NCI-H510A (cell line): Measurements from ENCODE around the gene CLRN2.
"Not testable (repeated sequence)": the region's sequence is repeated elsewhere in the genome, so short reads cannot be mapped to it uniquely, and the experiment has no call there.

Experiments
- DNase-seq: peaks from one replicate; lab custom pipeline; 2025; lab: John Stamatoyannopoulos, UW

The CLRN2 gene

DNA sequence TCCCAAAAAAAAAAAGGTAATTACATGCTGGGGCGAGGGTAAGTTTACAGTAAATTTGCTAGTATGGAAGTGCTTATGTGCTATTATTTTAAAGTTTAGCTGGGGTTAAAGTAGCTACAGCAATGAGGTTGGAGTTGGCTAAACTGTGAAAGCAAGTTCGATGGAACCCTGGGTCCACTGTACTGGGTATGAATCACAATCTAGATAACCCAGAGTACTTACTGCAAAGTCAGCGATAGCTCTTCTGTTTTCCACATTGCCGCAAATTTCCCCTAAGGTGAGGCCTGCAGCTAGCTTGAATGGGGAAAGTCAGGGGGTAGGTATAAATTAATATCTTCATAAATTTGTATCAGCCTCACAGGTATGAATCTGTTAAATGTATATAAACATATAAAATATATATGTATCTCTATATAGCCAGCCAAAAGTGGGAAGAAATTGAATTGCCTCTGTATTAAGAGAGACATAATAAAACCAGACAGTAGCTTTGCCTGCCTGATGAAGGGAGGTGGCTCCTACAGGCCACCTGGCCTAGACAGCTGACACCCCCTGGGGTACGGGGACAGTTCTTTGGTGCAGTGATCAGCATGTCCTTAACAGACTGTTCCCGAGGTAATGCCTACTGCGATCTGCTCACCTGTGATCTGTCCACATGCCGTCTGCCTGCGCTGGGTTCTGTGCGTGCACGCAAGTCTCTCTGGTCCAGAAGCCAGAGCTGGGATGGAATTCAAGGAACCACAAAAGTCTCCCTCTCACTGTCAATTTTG is 30.6 kb downstream of the CLRN2 start:
- no peak for DNase-seq

DNA sequence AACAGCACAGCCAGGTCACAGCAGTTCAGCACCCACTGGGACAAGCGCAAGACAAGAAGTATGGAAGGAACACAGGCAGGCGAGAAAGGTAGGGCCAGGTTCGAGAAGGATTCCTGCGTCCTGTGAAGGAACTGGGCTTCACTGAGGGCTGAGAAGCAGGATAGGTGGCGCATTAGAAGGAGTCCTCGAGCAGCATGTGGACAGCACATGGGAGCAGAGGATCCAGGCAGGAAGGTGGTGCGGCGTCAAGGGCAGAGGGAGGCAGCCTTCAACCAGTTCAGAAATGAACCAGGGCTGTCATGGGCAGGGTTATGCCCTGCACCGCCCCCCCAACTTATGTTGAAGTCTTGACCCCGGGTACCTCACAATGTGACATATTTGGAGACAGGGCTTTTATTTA is 31.3 kb downstream of the CLRN2 start:
- no peak for DNase-seq

DNA sequence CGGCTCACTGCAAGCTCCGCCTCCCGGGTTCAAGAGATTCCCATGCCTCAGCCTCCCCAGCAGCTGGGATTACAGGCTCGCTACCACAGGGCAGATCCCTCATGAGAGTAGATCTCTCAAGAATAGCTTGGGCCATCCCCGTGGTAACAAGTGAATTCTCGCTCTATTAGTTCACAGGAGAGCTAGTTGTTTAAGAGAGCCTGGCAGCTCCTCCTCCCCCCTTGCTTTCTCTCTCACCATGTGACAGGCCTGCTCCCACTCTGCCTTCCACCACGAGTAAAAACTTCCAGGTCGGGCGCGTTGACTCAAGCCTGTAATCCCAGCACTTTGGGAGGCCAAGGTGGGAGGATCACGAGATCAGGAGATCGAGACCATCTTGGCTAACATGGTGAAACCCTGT is 31.7 kb downstream of the CLRN2 start:
- no peak for DNase-seq

DNA sequence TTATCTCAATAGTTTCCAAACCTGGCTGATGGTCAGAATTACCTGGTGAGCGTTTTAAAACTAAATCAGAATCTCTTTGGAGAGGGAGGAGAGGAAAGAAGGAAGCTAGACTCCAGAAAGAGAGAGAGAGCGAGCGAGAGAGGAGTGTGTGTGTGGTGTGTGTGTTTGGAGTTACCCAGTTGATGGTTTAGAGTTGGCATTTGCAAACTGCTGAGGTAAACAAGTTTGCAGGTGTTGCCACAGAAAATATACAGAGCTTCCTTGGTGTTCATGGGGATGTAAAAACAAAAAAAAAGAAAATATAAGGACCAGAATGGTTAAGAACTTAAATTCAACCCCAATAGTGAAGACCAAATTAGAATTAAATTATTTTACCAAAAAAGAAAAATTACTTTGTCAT is 35.6 kb downstream of the CLRN2 start:
- no peak for DNase-seq

DNA sequence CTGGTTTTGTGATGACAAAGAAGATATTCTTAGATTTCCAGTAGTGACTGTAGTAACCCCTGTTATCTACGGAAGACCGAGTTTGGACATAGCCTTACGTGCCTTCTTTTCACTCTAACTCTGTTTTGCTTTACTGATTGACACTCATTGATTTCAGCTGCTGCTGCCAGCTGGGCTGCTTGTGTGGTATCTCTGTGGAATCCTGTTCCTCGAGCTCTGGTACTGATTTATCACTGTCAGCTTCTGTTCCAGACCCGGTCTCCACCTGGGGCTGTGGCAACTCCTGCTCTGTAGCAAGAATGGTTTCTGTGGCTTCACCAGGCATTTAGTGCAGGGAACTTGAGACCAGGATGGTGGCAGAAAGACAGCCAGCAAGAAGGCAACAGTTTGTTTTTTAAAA is 37.5 kb downstream of the CLRN2 start:
- DNase-seq, result no peak

DNA sequence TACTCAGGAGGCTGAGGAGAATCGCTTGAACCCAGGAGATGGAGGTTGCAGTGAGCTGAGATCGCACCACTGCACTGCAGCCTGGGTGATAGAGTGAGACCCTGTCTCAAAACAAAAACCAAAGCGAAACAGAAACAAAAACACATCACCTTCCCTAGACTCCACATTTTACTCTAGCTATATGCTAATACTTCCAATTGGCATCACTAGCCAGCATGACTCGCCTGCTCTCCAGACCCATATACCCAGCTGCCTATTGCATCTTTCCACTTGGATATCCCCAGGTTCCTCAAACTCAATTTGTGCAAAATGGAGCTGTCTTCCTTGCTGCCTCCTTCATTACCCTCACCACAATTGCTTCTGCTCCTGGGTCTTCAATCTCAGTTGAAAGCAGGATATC is 39.6 kb downstream of the CLRN2 start:
- no peak for DNase-seq

DNA sequence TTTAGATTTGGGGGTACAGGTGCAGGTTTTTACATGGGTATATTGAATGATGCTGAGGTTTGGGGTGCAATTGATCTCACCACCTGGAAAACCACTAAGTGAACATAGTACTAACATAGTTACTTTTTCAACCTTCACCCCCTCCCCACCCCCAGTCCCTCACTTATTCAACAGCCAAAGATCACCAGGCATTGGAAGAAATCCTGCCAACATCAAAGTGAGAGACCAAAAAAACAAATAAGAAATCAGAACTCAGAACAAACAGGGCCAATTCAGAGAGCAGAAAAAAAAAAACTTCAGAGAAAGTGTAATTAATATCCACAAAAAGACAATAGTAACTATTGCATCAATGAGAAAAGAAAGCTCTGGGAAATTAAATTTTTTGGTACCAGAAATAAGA is 41.5 kb downstream of the CLRN2 start:
- DNase-seq, result no peak

DNA sequence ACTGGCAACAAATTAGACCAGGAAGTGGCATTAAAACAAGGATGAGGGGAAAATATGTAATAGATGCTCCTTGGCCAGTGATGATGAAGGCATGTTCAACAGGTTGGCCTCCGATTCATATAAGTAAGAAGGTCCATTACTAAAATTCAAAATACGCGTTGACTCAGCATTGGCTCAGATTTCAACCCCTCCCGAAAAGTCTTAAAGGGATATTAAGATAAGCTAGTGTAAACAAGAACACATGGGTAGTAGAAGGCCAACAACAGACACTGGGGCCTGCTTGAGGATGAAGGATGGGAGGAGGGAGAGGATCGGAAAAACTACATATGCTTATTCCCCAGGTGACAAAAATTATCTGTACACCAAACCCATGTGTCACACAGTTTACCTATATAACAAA is 42.9 kb downstream of the CLRN2 start:
- no peak for DNase-seq

DNA sequence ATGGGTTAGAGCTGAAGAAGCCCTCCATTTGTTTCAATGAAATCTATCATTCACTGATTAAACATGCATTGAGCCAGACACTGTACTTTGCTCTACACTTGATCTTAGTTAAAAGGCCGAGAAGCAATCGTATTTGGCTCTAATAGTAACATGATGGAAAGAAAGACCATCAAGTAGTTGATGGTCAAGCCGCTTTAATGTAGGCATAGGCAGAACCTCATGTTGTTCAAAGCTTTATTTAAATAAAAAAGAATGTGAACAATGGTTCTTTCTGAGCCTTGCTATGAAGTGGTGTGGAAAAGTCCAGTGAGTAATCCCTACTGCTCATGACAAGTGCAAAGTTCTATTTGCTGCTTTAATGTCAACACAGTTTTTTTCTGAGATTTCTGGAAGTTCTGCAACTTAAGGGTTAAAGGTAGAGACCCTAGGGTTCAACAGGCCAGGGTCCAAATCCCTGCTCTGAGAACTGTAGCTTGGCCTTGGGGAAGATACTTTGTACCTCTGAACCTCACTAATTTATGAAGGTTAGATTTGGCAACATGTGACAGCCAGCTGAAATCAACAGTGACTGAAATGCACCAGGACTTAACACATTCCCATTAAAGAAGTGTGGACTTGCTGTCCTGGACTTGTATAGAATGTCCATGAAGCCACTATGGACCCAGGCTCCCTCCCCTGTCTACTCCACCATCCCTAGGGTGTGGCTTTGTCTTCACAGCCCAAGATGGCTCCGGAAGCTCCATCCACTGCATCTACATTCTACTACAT is 44.2 kb downstream of the CLRN2 start:
- DNase-seq, result no peak

DNA sequence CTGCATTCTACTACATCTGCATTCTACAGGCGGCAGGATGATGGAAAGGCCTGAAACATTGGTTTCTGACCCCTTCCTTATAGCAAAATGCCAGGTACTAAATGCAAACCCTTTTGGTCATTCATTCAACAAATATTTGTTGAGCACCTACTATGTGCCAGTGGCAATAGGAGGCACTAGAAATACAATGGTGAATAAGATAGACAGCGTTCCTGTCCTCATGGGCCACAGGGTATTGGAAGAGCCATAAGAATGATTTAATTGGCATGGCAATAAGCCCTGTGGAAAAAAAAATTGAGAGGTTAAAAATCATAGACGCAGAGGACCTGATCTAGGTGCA is 44.7 kb downstream of the CLRN2 start:
- no peak for DNase-seq

DNA sequence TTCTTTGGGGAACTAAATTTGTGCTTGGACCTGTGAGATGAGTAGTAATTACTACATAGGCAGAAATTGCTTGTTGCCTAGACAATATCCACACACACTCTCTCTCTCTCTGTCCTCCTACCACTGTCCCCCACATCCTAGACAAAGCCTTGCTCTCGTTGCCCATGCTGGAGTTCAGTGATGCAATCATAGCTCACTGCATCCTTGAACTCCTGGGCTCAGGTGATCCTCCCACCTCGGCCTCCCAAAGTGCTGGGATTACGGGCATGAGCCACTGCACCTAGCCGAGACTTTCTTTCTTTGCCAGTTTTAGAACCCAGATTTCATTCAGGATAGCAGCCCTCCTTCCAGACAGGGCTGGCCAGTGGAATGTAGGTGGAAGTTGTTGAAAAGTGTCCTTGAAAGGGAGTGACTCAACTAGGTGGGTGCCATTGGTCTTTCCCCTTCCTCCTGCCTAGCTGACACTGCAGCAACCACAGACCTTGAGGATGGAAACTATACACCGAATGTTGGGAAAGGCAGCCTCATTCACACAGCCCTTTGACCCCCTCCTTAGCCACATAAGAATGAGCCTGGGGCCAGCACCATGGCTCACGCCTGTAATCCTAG is 45.2 kb downstream of the CLRN2 start:
- no peak for DNase-seq

DNA sequence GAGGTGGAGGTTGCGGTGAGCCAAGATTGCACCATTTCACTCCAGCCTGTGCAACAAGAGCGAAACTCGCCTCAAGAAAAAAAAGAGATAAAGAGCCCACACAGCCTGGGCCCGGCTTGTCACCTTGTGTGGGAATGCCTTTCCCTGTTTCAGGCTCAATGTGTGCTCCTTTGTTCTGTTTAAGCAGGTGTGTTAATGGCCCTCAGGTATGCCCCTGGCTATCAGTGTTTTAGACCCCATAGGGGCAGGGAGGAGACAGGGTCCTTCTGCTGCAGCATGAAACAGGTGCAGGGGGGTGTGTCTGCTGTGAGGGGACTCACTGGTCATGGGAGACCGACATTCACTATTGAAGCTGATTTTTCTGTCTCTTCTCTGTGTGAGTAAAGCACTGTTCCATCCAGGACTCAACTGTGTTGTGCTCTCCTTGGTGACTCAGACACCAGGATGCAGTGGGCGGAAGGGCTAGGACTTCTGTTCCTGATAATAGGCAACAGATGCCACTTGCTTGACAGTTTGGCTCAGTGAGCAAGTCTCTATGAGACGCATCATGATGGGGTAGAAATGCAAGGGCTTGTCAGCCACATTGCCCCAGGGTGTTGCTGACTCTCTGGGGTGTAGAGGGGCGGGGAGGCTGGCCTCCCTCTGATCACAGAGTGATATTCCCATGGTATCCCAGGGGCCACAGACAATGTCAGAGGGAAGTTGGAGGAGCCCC is 46.4 kb downstream of the CLRN2 start:
- no peak for DNase-seq

DNA sequence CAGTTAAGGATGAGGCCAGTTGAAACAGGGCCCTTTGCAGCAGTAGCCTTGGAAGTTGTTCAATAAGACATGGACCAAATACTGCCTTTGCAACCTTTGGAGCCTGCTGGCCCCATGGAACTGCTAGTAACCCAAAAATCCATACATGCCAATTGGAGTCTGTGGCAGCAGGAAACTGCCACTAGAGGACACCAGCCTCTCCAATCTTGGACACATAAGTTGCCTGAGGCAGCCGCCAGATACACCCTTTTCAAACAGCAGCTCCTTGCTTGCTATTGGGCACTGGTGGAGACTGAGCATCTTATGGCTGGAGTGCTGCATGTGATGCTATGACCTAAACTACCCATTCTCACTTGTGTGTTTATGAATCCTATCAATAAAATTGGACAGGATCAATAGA is 47.2 kb downstream of the CLRN2 start:
- DNase-seq, result no peak

DNA sequence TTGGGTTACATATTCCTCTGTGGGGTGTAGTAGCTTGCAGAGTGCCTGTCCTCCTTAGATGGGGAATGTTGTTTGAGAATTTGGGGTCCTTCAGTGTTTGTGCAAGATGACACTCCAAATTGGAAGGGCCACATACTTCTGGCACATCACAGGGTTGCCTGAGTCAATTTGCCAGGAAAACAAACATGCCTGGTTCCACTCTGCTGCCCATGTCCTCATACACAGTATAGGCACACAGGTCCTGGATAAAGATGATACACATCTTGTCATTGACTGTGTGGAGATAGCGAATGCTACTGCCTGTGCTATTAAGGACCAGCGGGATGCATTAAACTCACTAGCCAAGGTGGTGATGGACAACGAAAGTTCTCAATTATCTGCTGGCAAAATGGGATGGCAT is 50.9 kb downstream of the CLRN2 start:
- no peak for DNase-seq

DNA sequence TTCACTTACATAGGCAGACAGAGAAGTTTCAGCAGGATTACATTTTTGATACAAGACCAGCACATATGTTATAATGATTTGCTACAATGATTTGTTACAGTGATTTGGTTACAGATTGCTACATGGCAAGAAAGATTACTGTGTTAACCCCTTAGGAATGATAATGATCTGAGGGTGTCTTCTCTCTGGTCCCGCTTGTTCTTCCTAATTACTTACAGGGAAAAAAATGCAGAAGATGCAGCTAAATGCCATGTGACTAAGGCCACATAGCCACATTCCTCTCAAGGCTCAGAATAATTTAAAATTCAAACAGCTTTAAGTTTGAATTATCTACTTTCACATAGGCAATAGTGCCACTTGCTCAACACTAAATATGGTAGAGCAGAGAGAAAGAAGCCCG is 52.3 kb downstream of the CLRN2 start:
- DNase-seq, result no peak

DNA sequence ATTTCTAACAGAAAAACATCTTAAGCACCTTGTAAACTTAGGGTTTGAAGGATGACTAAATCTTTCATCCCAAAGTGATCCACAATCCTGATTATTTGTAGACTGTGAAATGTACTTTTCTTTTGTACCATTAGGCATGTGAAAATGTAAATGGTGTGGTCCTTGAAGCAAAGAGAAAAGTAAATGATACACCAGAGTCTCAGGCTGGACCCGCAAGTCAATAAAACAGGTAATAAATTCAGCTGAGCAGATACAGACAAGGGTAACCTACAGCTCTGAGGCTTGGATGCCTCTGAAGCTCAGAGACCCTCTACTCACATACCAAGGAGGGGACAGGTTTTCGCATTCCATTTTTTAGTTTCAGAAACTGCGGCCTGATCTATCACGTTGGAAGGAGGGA is 59.2 kb downstream of the CLRN2 start:
- no peak for DNase-seq

DNA sequence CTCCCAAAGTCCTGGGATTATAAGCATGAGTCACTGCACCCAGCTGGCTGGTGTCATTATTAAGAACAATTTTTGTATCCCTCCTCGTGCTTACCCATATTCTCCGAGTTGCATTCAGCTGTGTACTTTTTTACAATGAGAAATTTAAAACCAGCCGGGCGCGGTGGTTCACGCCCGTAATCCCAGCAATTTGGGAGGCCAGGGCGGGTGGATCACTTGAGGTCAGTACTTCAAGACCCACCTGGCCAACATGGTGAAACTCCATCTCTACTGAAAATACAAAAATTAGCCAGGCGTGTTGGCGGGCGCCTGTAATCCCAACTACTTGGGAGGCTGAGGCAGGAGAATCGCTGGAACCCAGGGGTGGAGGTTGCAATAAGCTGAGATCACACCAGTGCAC is 60.2 kb downstream of the CLRN2 start:
- not testable (repeated sequence) for DNase-seq
